Prostate gland (tissue), 2 donors: ENCODE results near the gene ASIC1. TPM values are rescaled to one million over a fixed set of nuclear protein-coding genes. Genes with fewer than 3 reads are reported as not detected.

Experiments used
- DNase-seq: peaks from one replicate; pipeline ENCODE4 v3.0.0-alpha.2; 2019; ENCODE audit warnings: low spot score
- H3K27ac ChIP-seq, 2 donors: fragments of 200-600 bp; sonication (generic); 2 replicates each; pipeline ENCODE4 v1.5.1; 2017 to 2019
- H3K27me3 ChIP-seq: fragments of 200-600 bp; sonication (generic); replicated peaks from 2 replicates; pipeline ENCODE4 v1.5.1; 2019; ENCODE audit not compliant: insufficient read depth
- H3K36me3 ChIP-seq, 2 donors: fragments of 200-600 bp; sonication (generic); 1 replicate in 1 of 2; 2 replicates in 1 of 2; pipeline versions ENCODE4 v1.5.1 to v1.8.1; 2017 to 2019
- H3K4me1 ChIP-seq: fragments of 200-600 bp; sonication (generic); replicated peaks from 2 replicates; pipeline ENCODE4 v1.5.1; 2019
- H3K4me3 ChIP-seq, 2 donors: fragments of 200-600 bp; sonication (generic); 2 replicates each; pipeline ENCODE4 v1.5.1; 2017 to 2019
- H3K9me3 ChIP-seq: fragments of 200-600 bp; sonication (generic); 2 replicates; pipeline ENCODE4 v1.5.1; 2017
- CTCF ChIP-seq, 4 experiments: fragments of 200-600 bp in 2 of 4; fragments of 450-650 bp in 2 of 4; sonication (generic) in 2 of 4; IDR thresholded peaks; 1 replicate in 3 of 4; 2 replicates in 1 of 4; pipeline ENCODE4 v1.5.1; 2016 to 2019; ENCODE audit warnings: antibody characterized with exemption in 4 of 4, mild to moderate bottlenecking in 2 of 4, moderate library complexity in 2 of 4
- POLR2A ChIP-seq: fragments of 450-650 bp; IDR thresholded peaks from one replicate; pipeline ENCODE4 v1.6.1; 2016; ENCODE audit warnings: antibody characterized with exemption, mild to moderate bottlenecking
- POLR2AphosphoS5 ChIP-seq: sonication (generic); formaldehyde crosslinking; IDR thresholded peaks from one replicate; pipeline ENCODE4 v1.6.1; 2017; ENCODE audit warnings: antibody characterized with exemption
- WGBS: methylation state at CpG from one replicate; pipeline ENCODE4 v1.1.5; 2018; 5-methylcytosine and 5-hydroxymethylcytosine counted together
- intact Hi-C: fragments of 100-400 bp; cut with DNase I; formaldehyde crosslinking; loops from one replicate; pipeline ENCODE4 v1.14.2; 2022
- total RNA-seq, 2 donors: library from RNA; depleted of rRNA; stranded (reverse); fragments of >200 nt; gene quantifications; one replicate each; pipeline ENCODE4 v1.1.0, GENCODE V29; 2016

Gene ASIC1
- total RNA-seq, 2 donors from 2014 or later = 2.7 to 3.2 TPM

GRCh38 chr12:50112456-50113218, 55.2 kb downstream of the ASIC1 start:
- intact Hi-C loops = no loop called here
- TF ChIP-seq POLR2AphosphoS5 (no peak), POLR2A (no peak), CTCF (IDR thresholded peaks at IDR 0.05) (no peak)
- no peaks in the 10 kb centered on the region for H3K9me3 ChIP-seq
- no peaks in the 10 kb centered on the region for H3K4me1 ChIP-seq
- peak; percentile 22 for DNase-seq
- no peaks in the 10 kb centered on the region for H3K36me3 ChIP-seq
- WGBS = 23% methylated on average over 26 of the region's 26 CpGs
- peak overlapping the region; percentile 85 to 92 for H3K27ac ChIP-seq
- peak overlapping the region; percentile 83 to 85 for H3K4me3 ChIP-seq
- no peaks in the 10 kb centered on the region for H3K27me3 ChIP-seq

- H3K4me1 ChIP-seq = no peaks in the 10 kb centered on the region
- H3K27me3 ChIP-seq = no peaks in the 10 kb centered on the region
- no peak overlapping the region for H3K27ac ChIP-seq
- H3K4me3 ChIP-seq = no peak overlapping the region
- intact Hi-C loops = no loop called here
- DNase-seq = no peak
- TF ChIP-seq CTCF (IDR thresholded peaks at IDR 0.05) (no peak), POLR2A (no peak), POLR2AphosphoS5 (no peak)
- WGBS = 83% methylated on average over 6 of the region's 6 CpGs
- H3K36me3 ChIP-seq = no peaks in the 10 kb centered on the region
- H3K9me3 ChIP-seq = no peaks in the 10 kb centered on the region
Observed at GRCh38 chr12:50117057-50117622, 59.7 kb downstream of the ASIC1 start.

GRCh38 chr12:50119387-50119786, 62.0 kb downstream of the ASIC1 start:
- no peak for DNase-seq
- H3K9me3 ChIP-seq = no peaks in the 10 kb centered on the region
- H3K27me3 ChIP-seq = no peaks in the 10 kb centered on the region
- TF ChIP-seq CTCF (IDR thresholded peaks at IDR 0.05) = no peak
- intact Hi-C loops = no loop called here
- H3K27ac ChIP-seq = no peak overlapping the region
- 100% methylated on average over 2 of the region's 2 CpGs for WGBS
- H3K4me3 ChIP-seq = no peak overlapping the region
- no peaks in the 10 kb centered on the region for H3K36me3 ChIP-seq
- no peaks in the 10 kb centered on the region for H3K4me1 ChIP-seq

GRCh38 chr12:50120521-50120920, 63.1 kb downstream of the ASIC1 start:
- H3K36me3 ChIP-seq = no peaks in the 10 kb centered on the region
- no peaks in the 10 kb centered on the region for H3K9me3 ChIP-seq
- intact Hi-C loops = no loop called here
- no peak for DNase-seq
- H3K4me1 ChIP-seq = no peaks in the 10 kb centered on the region
- no peak overlapping the region for H3K4me3 ChIP-seq
- 79% methylated on average over 3 of the region's 3 CpGs for WGBS
- H3K27ac ChIP-seq = no peak overlapping the region
- no peak for TF ChIP-seq POLR2A
- TF ChIP-seq CTCF (IDR thresholded peaks at IDR 0.05) = no peak
- TF ChIP-seq POLR2AphosphoS5 = no peak
- H3K27me3 ChIP-seq = no peaks in the 10 kb centered on the region

GRCh38 chr12:50120953-50121352, 63.6 kb downstream of the ASIC1 start:
- Histone ChIP-seq H3K4me3 (no peak overlapping the region), H3K27me3 (no peaks in the 10 kb centered on the region), H3K36me3 (no peaks in the 10 kb centered on the region), H3K4me1 (no peaks in the 10 kb centered on the region), H3K9me3 (no peaks in the 10 kb centered on the region), H3K27ac (no peak overlapping the region)
- TF ChIP-seq CTCF (IDR thresholded peaks at IDR 0.05) = no peak
- no peak for TF ChIP-seq POLR2AphosphoS5
- no peak for TF ChIP-seq POLR2A
- 97% methylated on average over 3 of the region's 3 CpGs for WGBS
- no peak for DNase-seq
- intact Hi-C loops = no loop called here
